Fibroblast of gingiva (primary cell): Measurements from ENCODE around the gene RSRC2.
"Not testable (repeated sequence)": the region's sequence is repeated elsewhere in the genome, so short reads cannot be mapped to it uniquely, and the experiment has no call there.

Experiments
- DNase-seq: peaks from one replicate; pipeline ENCODE4 v3.0.0-alpha.2; 2011; ENCODE audit warnings: low read depth

The RSRC2 gene

GRCh38 chr12:122486360-122486759 is 40.4 kb downstream of the RSRC2 start:
- peak; percentile 74 for DNase-seq

GRCh38 chr12:122484385-122484784 is 42.4 kb downstream of the RSRC2 start:
- not testable (repeated sequence) for DNase-seq

GRCh38 chr12:122483969-122484368 is 42.8 kb downstream of the RSRC2 start:
- no peak for DNase-seq

GRCh38 chr12:122481861-122482260 is 44.9 kb downstream of the RSRC2 start:
- no peak for DNase-seq

GRCh38 chr12:122480753-122481152 is 46.0 kb downstream of the RSRC2 start:
- no peak for DNase-seq

- DNase-seq = no peak
Observed at GRCh38 chr12:122474324-122474716, 52.4 kb downstream of the RSRC2 start.

GRCh38 chr12:122473543-122474323 is 53.0 kb downstream of the RSRC2 start:
- no peak for DNase-seq

- DNase-seq = peak; percentile 70
Observed at GRCh38 chr12:122471324-122472226, 55.2 kb downstream of the RSRC2 start.

- DNase-seq = not testable (repeated sequence)
Observed at GRCh38 chr12:122470576-122470975, 56.2 kb downstream of the RSRC2 start.

GRCh38 chr12:122469856-122470255 is 56.9 kb downstream of the RSRC2 start:
- DNase-seq = not testable (repeated sequence)

- DNase-seq = no peak
Observed at GRCh38 chr12:122467983-122468382, 58.8 kb downstream of the RSRC2 start.

- peak; percentile 98 for DNase-seq
Observed at GRCh38 chr12:122464317-122465042, 62.3 kb downstream of the RSRC2 start.

- DNase-seq = no peak
Observed at GRCh38 chr12:122460641-122461040, 66.1 kb downstream of the RSRC2 start.

GRCh38 chr12:122460061-122460460 is 66.7 kb downstream of the RSRC2 start:
- no peak for DNase-seq

GRCh38 chr12:122459211-122459610 is 67.5 kb downstream of the RSRC2 start:
- DNase-seq = peak; percentile 71

GRCh38 chr12:122458105-122459035 is 68.4 kb downstream of the RSRC2 start:
- no peak for DNase-seq

GRCh38 chr12:122457627-122458026 is 69.1 kb downstream of the RSRC2 start:
- no peak for DNase-seq

- DNase-seq = no peak
Observed at GRCh38 chr12:122454739-122455138, 72.0 kb downstream of the RSRC2 start.

GRCh38 chr12:122454250-122454721 is 72.5 kb downstream of the RSRC2 start:
- DNase-seq = no peak
